Measurements from ENCODE around the gene ZC2HC1C.

DNA sequence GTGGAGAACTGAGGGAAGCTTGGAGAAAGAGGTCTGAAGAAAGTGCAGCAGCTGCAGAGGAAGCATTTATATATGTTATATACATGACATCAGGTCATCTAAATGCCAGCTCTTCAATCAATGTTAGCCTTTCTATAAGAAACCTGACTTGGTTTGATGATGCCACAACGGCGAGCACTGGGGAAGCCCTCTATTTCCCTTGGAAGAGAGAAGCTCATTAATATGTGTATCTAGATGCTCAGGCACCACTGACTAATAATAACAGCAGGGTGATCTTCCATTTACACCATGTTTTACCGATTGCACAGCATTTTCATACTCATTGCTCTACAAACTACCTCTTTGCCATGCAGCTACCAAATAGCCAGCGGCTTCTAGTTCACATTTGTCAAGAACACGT lies 6.4 kb upstream of the ZC2HC1C start:
- no peak for TF ChIP-seq SIN3A (IDR thresholded peaks at IDR 0.05; ENCODE audit: borderline replicate concordance, insufficient read depth, low read length)
- no peak for TF ChIP-seq POLR2AphosphoS5 (IDR thresholded peaks at IDR 0.05; ENCODE audit: low read depth, low read length)
- no peak for TF ChIP-seq TAF1 (IDR thresholded peaks at IDR 0.05; ENCODE audit: borderline replicate concordance, insufficient read depth, low read length)
- TF ChIP-seq REST (IDR thresholded peaks at IDR 0.05; ENCODE audit: insufficient read depth in 1 of 2, low read depth in 2 of 2, low read length in 2 of 2), result no peak
- TF ChIP-seq FOXP2 (optimal IDR thresholded peaks at IDR 0.05; ENCODE audit: borderline replicate concordance, extremely low read depth, extremely low read length, insufficient read depth), result no peak

All from PFSK-1 (cell line).